Measurements from ENCODE around the gene POU6F1.

- TF ChIP-seq KDM5A (IDR thresholded peaks at IDR 0.05; ENCODE audit: low read length) (no peak), CTCF (IDR thresholded peaks at IDR 0.05; ENCODE audit: control extremely low read depth in 1 of 3, insufficient read depth in 1 of 3, low read depth in 1 of 3, low read length in 3 of 3) (no peak), EZH2 (IDR thresholded peaks at IDR 0.05; ENCODE audit: low read depth, low read length, severe bottlenecking) (no peak), JUN (IDR thresholded peaks at IDR 0.05; ENCODE audit: low read depth, low read length) (no peak), EP300 (IDR thresholded peaks at IDR 0.05; ENCODE audit: borderline replicate concordance in 1 of 2, low read depth in 2 of 2, low read length in 2 of 2) (no peak), POLR2A (IDR thresholded peaks at IDR 0.05; ENCODE audit: control extremely low read depth in 1 of 2, low read depth in 2 of 2, low read length in 2 of 2) (no peak), FOSL1 (IDR thresholded peaks at IDR 0.05; ENCODE audit: insufficient read depth, low read depth, low read length) (no peak), CREB1 (IDR thresholded peaks at IDR 0.05) (no peak), SIRT6 (IDR thresholded peaks at IDR 0.05; ENCODE audit: low read length) (no peak), NANOG (IDR thresholded peaks at IDR 0.05; ENCODE audit: insufficient read depth, low read depth, low read length, poor library complexity, severe bottlenecking) (no peak), RNF2 (IDR thresholded peaks at IDR 0.05; ENCODE audit: borderline replicate concordance, low read depth, low read length, missing control alignments, poor library complexity, severe bottlenecking) (no peak), RAD21 (IDR thresholded peaks at IDR 0.05 in 1 of 2, conservative IDR thresholded peaks at IDR 0.05 in 1 of 2; ENCODE audit: low read depth in 2 of 2, low read length in 2 of 2) (no peak)
Observed at GRCh38 chr12:51185171-51185717, 32.6 kb downstream of the POU6F1 start.

Data from H1 (cell line).